GM18519 (cell line): ENCODE measurements around the gene CSTPP1.
"Not testable (repeated sequence)": the region's sequence is repeated elsewhere in the genome, so short reads cannot be mapped to it uniquely, and the experiment has no call there.

Source experiments
- ATAC-seq: cut with Tn5 transposase; IDR thresholded peaks from one replicate; pipeline ENCODE4 v1.9.1; 2021; ENCODE audit warnings: mild to moderate bottlenecking, moderate library complexity; ENCODE audit not compliant: unreplicated experiment, low FRiP score

Gene CSTPP1

GRCh38 chr11:47186700-47187695 is 250.4 kb downstream of the CSTPP1 start:
- ATAC-seq: no peak

GRCh38 chr11:47187723-47188122 is 251.2 kb downstream of the CSTPP1 start:
- no peak for ATAC-seq

DNA sequence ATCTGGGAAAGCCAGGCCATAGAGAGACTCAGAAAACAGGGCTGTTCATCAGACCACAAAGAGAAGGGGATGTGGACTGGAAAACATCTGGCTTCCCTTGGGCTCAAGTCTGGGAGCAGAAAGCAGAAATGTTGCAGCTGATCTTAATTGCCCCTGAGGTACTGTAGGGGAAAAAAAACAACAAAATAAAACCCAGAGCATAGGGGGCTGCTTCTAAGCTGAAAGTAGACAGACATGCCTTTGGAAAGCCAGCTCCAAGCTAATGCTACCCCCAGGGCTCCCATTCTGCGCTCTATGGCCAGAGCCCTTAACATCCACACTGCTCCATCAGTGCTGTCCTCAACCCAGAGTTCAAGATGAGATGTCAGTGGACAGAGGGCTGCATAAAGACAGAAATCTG is 251.7 kb downstream of the CSTPP1 start:
- ATAC-seq: no peak

DNA sequence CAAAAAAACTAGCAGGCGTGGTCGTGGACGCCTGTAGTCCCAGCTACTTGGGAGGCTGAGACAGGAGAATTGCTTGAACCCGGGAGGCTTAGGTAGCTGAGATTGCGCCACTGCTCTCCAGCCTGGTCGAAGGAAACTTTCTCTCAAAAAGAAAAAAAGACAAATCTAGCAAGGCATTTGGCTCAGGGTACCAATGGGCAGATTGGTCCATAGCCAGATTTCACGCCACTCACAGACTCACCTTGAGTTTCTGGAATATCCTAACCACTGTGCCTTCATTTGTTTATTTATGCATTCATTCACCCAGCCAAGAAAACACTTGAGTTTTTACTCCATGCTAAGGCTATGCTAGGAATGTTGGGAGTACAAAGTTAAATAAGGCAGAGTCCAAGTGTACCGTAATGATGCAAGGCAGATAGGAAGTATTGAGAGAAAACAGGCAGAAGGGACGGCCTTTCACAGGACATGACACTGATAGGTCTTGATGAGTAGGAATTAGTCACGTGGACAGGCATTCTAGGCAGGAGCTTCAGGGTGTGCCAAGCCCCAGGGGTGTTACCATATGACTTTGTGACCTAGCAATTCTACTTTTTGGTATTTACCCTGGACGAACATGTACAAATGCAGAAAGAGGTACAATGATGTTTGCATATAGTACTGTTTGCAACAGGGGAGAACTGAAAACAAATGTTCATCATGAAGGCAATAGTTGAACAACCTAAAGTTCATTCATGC is 252.7 kb downstream of the CSTPP1 start:
- no peak for ATAC-seq

- not testable (repeated sequence) for ATAC-seq
Observed at GRCh38 chr11:47191137-47191536, 254.6 kb downstream of the CSTPP1 start.

- no peak for ATAC-seq
Observed at GRCh38 chr11:47192111-47192510, 255.6 kb downstream of the CSTPP1 start.

- not testable (repeated sequence) for ATAC-seq
Observed at GRCh38 chr11:47198161-47198560, 261.6 kb downstream of the CSTPP1 start.

DNA sequence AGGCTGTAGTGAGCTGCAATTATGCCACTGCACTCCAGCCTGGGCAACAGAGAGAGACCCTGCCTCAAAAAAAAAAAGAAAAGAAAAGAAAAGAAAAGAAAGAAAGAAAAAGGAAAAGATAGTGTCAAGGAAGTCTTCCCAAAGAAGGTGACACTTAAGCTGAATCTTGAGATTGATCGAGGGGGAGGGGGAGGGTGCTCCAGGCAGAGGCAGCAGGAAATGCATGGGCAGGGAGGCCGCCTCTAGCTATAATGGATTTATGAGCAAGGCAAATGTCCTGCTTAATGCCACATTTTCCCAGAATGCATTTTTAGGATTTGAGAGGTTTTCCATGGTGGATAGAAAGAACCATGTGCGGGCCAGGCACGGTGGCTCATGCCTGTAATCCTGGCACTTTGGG is 264.5 kb downstream of the CSTPP1 start:
- ATAC-seq: no peak

- ATAC-seq: no peak
Observed at GRCh38 chr11:47202576-47202975, 266.0 kb downstream of the CSTPP1 start.

DNA sequence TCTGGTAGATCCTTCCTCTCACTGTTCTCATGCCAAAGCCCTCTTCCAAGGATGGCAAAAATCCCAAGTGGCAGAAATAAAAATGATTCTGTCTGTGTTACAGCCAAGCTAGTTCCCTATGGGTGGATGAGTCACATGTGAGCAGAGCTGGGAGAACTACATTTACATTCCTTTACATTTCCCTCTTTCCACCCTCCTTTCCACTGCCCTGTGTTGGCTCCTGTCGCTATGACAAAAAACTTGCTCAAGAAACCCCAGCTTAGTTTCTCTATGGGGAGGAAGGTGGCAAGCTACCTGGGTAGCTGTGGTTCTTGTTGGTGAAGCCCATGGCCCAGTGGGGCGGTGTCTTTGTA is 268.1 kb downstream of the CSTPP1 start:
- no peak for ATAC-seq

- ATAC-seq: not testable (repeated sequence)
Observed at GRCh38 chr11:47206577-47206976, 270.0 kb downstream of the CSTPP1 start.

- ATAC-seq: no peak
Observed at GRCh38 chr11:47207459-47207858, 270.9 kb downstream of the CSTPP1 start.

DNA sequence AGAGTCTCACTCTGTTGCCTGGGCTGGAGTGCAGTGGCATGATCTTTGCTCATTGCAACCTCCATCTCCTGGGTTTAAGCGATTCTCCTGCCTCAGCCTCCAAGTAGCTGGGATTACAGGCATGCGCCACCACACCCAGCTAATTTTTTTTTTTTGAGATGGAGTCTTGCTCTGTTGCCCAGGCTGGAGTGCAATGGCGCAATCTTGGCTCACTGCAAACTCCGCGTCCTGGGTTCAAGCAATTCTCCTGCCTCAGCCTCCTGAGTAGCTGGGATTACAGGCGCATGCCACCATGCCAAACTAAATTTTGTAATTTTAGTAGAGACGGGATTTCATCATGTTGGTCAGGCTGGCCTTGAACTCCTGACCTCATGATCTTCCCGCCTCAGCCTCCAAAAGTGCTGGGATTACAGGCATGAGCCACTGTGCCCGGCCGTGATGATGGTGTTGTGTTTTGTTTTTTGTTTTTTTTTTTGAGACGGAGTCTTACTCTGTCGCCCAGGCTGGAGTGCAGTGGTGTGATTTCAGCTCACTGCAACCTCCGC is 271.5 kb downstream of the CSTPP1 start:
- ATAC-seq: not testable (repeated sequence)

- ATAC-seq: no peak
Observed at GRCh38 chr11:47208628-47209027, 272.1 kb downstream of the CSTPP1 start.
